Stimulated activated CD8-positive, alpha-beta memory T cell treated with anti-CD3 and anti-CD28 coated beads, Interleukin-12 subunit alpha, Interleukin-12 subunit beta, amount 100 ng/mL, for 24 hours (primary cell): Measurements from ENCODE around the gene GALNT2.

Experiments used
- DNase-seq: peaks from one replicate; pipeline ENCODE4 v3.0.0-alpha.2; 2020; ENCODE audit errors: extremely low read depth

Gene GALNT2

DNA sequence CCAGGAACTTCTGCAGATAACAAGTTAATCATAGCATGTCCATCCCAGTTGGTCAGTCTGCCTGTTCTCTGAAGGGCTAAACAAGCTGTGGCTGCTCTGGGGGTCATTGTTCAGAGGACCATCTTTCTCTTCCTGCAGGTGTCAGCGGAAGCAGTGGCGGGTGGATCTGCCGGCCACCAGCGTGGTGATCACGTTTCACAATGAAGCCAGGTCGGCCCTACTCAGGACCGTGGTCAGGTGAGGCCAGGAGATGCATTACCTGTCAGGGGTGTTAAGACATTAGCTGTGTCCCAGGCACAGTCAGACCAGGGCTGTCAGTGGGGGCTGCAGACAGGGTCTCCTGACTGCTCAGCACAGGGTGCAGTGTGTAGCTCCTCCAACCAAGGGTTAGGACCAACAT, 168.8 kb downstream of the GALNT2 start:
- no peak for DNase-seq

- no peak for DNase-seq
Observed at GRCh38 chr1:230236301-230237008, 169.4 kb downstream of the GALNT2 start.

GRCh38 chr1:230237009-230237370, 170.0 kb downstream of the GALNT2 start:
- DNase-seq: no peak

DNA sequence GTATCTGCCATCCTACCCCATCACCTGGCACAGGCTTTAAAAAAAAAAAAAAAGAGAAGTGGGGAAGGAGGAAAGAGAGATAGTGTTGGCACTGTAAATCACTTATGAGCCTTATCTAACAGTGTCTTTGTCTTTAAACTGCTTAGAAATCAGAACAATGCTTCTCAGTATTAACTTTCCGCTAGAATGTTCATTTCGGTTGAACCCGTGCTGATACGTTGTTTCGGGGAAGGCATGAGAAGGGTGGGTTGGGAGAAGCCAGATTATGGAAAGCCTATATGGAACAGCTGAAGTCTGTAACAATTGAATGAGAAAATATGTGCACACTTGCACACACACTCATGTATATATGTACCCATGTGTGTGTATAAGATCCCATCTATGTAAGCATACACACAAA, 170.8 kb downstream of the GALNT2 start:
- no peak for DNase-seq

- DNase-seq: no peak
Observed at GRCh38 chr1:230240446-230241086, 173.5 kb downstream of the GALNT2 start.

DNA sequence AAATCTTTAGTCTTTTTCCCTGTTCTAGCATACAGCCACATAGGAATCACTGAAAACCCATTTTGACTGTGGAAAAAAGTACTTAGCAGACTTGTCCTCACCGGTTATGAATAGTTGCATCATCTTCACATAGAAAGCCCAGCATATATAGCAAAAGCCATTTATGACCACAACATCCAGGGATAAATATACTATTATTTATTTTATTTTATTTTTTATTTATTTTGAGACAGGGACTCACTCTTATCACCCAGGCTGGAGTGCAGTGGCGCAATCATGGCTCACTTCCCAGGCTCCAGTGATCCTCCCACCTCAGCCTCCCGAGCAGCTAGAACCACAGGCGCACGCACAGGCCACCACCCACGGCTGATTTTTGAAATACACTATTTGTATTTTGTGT, 175.3 kb downstream of the GALNT2 start:
- DNase-seq: no peak

DNA sequence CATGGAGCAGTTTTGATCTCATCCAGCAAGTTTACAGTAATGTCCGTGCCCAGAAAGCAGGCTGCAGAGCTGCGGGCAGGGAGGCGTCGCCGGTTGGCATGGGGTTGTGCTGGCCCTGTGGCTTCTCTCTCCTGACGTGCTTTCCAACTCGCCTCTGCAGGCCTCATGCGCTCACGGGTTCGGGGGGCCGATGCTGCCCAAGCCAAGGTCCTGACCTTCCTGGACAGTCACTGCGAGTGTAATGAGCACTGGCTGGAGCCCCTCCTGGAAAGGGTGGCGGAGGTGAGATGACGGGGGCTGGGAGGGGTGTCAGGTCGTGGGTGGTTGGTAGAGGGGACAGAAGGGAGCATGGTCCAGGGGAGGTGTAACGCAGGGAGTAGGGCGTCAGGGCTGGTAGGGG, 176.1 kb downstream of the GALNT2 start:
- DNase-seq: no peak

DNA sequence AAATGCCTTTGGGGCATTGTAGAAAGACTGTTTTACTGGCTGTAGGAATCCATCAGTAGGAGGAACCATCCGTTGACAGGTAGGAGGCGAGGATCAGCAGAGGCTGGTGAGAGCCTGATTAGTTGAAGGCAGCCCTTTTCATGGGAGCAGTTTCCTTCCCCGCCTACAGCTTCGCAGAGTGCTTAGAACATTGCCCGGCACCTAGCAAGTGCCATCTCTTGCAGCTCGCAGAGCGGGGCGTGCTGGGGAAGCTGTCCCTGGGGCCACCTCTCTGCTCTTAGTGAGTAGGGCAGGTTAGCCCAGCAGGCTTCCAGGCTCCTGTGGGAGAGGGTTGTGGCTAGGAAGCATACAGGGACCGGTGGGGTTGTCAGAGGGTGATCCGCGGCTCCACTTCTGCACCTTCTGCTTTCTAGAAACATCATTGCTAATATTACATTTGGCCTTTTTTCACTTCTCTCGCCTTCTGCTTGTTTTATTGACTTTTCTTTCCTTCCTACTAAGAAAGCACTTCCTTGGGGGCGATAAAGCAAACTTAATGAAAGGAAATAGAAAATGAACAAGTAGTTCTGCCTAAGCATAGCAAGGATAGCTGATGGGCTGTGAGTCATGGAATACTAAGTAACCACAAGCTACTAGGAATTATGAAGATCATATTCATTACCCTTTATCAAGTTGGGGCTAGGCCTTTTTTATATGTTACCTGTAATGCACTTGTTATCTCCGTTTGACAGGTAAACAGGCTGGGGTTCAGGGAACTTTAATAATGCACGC, 176.7 kb downstream of the GALNT2 start:
- no peak for DNase-seq

DNA sequence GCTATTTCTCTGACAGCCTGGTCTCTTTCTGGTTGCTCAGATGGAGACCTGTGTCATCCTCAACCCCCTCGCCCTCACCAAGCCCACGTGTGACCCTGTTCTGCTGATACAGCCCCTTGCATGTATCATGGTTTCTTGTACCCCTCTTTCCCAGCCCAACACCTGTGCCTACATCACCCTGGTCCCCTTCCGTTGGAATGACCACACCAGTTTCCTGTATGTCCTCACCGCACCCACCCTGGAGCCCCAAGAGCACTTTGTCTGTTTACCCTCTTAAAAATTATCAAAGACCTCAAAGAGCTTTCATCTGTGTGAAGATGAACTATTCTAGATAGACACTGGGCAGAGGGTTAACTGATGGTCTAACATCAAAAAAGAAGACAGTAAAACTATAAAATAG, 179.5 kb downstream of the GALNT2 start:
- no peak for DNase-seq

GRCh38 chr1:230248016-230248888, 181.2 kb downstream of the GALNT2 start:
- DNase-seq: no peak

DNA sequence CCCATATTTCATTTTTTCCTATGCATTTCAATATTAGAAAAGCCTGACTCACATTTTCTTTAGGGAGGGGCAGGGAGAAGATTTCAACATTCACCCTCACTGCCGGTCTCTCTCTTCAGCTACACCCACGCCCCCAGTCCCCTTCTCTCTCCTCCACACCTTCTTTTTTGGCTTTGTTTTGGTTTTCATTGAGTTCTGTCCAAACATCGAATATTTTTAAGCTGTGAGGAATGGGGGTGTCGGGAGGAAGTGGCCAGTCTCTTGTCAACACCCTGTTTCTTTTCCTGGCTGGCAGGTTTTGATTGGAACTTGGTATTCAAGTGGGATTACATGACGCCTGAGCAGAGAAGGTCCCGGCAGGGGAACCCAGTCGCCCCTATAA, 181.8 kb downstream of the GALNT2 start:
- DNase-seq: no peak

- DNase-seq: no peak
Observed at GRCh38 chr1:230249695-230250480, 182.8 kb downstream of the GALNT2 start.

DNA sequence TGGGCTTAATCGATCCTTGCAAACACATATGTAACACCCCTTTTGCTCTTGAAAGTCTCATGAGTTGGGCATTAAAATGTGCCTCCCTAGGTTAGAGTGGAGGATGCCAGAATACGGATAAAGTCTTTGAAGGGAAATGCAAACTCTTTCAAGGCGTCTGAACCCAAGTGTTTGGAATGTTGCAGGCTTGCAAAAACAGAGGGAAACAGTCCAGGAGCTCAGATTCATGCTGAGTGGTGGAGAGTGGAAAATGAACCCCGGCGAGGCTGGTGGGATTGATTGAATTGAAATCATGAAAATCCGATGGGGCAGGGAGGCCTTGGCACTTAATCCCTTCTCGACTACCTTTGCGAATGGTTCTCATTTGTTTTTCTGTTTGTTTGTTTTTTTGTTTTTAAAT, 183.6 kb downstream of the GALNT2 start:
- DNase-seq: no peak

DNA sequence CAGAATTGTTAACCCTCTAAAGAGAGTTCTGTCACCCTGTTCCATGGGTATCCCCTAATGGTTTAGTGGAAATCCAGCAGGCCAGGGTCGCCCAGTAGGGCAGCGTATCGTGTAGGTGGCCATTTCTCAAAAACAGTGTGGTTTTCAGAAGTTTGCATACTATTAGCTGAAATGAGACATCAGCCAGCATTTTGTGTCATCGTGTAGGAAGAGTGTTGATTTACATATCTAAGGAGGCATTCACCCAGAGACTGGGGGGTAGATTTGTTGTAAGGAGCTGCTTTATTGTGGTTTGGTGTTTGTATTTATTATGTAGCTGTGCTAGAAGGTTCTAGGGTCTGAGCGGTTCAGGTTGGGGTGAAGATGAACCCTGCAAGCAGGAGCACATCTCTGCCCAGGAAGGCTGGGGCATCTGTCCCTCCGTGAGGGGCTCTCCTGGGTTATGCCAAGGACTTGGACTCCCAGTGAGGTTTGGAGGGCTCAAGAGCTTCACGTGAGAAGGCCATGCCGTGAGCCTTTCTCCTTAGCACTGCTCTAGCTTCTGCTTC, 184.7 kb downstream of the GALNT2 start:
- DNase-seq: no peak

- DNase-seq: no peak
Observed at GRCh38 chr1:230253150-230253549, 186.1 kb downstream of the GALNT2 start.

DNA sequence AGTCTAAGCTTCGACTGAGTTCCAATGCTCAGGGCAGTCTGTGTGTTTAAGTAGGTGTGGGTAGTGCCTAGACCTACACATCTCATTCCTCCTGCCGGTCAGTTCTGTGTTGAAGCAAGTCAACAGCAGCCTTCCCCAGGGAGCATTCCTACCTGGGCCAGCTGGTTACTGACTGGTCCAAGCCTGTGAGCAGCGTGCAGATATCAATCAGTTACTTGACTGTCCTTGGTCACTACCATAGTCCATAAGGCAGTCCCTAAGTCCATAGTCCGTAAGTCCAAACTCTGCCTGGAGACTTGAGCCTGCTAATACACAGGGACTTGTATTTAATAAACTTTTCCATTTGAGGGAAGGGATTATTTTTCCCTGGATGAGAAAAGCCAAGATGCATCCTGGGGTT, 187.2 kb downstream of the GALNT2 start:
- no peak for DNase-seq

DNA sequence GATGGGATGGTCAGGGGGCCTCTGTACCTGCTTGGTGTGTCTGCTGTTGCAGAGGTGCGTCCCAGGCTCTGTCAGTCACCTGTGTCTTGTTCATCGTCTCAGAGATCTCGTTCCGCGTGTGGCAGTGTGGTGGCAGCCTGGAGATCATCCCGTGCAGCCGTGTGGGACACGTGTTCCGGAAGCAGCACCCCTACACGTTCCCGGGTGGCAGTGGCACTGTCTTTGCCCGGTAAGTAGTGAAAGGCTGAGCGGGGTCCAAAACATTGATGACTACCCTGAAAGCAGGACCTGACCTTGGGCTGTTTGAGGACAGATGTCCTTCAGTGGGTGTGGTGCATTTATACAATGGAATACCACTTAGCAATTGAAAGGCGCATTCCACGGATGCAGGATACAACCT, 188.1 kb downstream of the GALNT2 start:
- no peak for DNase-seq

DNA sequence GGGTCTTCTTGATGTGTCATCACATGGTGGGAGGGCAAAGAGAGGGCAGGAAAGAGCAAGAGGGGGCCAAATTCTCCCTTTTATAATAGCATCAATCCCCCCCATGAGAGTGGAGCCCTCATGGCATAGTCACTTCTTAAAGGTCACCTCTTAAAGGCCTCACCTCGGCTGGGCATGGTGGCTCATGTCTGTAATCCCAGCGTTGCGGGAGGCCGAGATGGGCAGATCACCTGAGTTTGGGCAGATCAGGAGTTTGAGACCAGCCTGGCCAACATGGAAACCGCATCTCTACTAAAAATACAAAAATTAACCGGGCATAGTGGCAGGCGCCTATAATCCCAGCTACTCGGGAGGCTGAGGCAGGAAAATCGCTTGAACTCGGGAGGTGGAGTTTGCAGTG, 189.0 kb downstream of the GALNT2 start:
- no peak for DNase-seq

DNA sequence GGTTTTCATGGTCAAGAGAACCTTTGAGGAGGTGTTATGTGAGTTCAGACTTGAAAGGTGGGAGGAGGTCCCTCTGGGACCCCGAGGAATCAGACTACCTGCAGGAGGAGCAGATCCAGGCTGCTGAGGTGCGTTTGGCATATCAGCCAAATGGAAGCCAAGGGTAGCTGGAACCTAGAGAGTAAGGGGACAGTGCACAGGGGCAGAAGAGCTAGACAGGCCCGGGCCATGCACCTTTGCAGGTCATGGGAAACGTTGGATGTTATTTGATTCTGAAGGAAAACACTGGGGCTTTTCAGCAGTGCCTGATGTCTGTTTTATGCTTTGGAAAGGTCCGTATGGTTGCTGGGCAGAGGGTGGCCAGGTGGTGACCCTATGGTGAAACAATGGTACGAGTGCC, 189.9 kb downstream of the GALNT2 start:
- DNase-seq: no peak

GRCh38 chr1:230259621-230260020, 192.6 kb downstream of the GALNT2 start:
- no peak for DNase-seq

GRCh38 chr1:230260831-230261230, 193.8 kb downstream of the GALNT2 start:
- DNase-seq: no peak
